HEK293 (cell line): ENCODE measurements around the gene TNFAIP1.

Experiments
- CTCF ChIA-PET: fragments of 350-600 bp; formaldehyde crosslinking; extraction: SDS; loops from one replicate; lab custom pipeline; 2021; ENCODE audit warnings: antibody characterized with exemption; lab: Yijun Ruan, JAX
- POLR2A ChIA-PET: fragments of 300-600 bp; formaldehyde crosslinking; extraction: SDS; loops from one replicate; lab custom pipeline; 2020; ENCODE audit warnings: antibody characterized with exemption, inconsistent platforms; lab: Yijun Ruan, JAX
- H3K27ac ChIP-seq: fragments of 200-500 bp; sonication (Bioruptor generic); 2 replicates; pipeline ENCODE4 v1.5.1; 2014; ENCODE audit warnings: low read depth, low read length, control low read depth, inconsistent platforms; ENCODE audit errors: extremely low read depth
- H3K36me3 ChIP-seq, 2 experiments: fragments of 200-500 bp in 1 of 2; sonication (Bioruptor generic) in 1 of 2; 1 replicate in 1 of 2; 2 replicates in 1 of 2; pipeline ENCODE4 v1.5.1; 2014 to 2017; ENCODE audit warnings: inconsistent platforms in 2 of 2, low read length in 2 of 2; ENCODE audit not compliant: control insufficient read depth in 2 of 2, insufficient read depth in 1 of 2
- H3K4me1 ChIP-seq: fragments of 200-500 bp; sonication (Bioruptor generic); 2 replicates; pipeline ENCODE4 v1.5.1; 2014; ENCODE audit warnings: mild to moderate bottlenecking, low read length, inconsistent platforms; ENCODE audit not compliant: control insufficient read depth, insufficient read depth
- H3K4me3 ChIP-seq: 2 replicates; pipeline ENCODE4 v1.5.1; 2011; ENCODE audit warnings: low read depth, mild to moderate bottlenecking, control low read depth, low read length, moderate library complexity
- H3K9me3 ChIP-seq: fragments of 200-500 bp; sonication (Bioruptor generic); 2 replicates; pipeline ENCODE4 v1.5.1; 2014; ENCODE audit warnings: low read depth, low read length, inconsistent platforms; ENCODE audit not compliant: control insufficient read depth, insufficient read depth
- GFI1B ChIP-seq: fragments of 450-650 bp; formaldehyde crosslinking; IDR thresholded peaks from 2 replicates; pipeline ENCODE4 v1.5.1; 2016; ENCODE audit warnings: missing biosample characterization, missing genetic modification characterization
- IKZF3 ChIP-seq: fragments of 450-650 bp; IDR thresholded peaks from 2 replicates; pipeline ENCODE4 v1.5.0; 2018; ENCODE audit warnings: missing biosample characterization, mild to moderate bottlenecking, missing genetic modification characterization, moderate library complexity
- KLF17 ChIP-seq: fragments of 450-650 bp; formaldehyde crosslinking; IDR thresholded peaks from 2 replicates; pipeline ENCODE4 v1.5.1; 2016; ENCODE audit warnings: missing biosample characterization, missing genetic modification characterization
- MZF1 ChIP-seq: fragments of 450-650 bp; formaldehyde crosslinking; IDR thresholded peaks from 2 replicates; pipeline ENCODE4 v1.5.1; 2017; ENCODE audit warnings: missing biosample characterization, missing genetic modification characterization, borderline replicate concordance
- OSR2 ChIP-seq: fragments of 450-650 bp; formaldehyde crosslinking; IDR thresholded peaks from 2 replicates; pipeline ENCODE4 v1.5.1; 2016; ENCODE audit warnings: missing biosample characterization, missing genetic modification characterization
- PATZ1 ChIP-seq: fragments of 450-650 bp; formaldehyde crosslinking; IDR thresholded peaks from 2 replicates; pipeline ENCODE4 v1.5.1; 2016; ENCODE audit warnings: missing biosample characterization, missing genetic modification characterization
- SCRT2 ChIP-seq: fragments of 450-650 bp; formaldehyde crosslinking; IDR thresholded peaks from 2 replicates; pipeline ENCODE4 v1.5.1; 2016; ENCODE audit warnings: missing biosample characterization, missing genetic modification characterization
- SP2 ChIP-seq: fragments of 450-650 bp; formaldehyde crosslinking; IDR thresholded peaks from 2 replicates; pipeline ENCODE4 v1.5.1; 2016; ENCODE audit warnings: missing biosample characterization, missing genetic modification characterization
- ZIC2 ChIP-seq: fragments of 450-650 bp; formaldehyde crosslinking; IDR thresholded peaks from 2 replicates; pipeline ENCODE4 v1.5.1; 2016; ENCODE audit warnings: missing biosample characterization, missing genetic modification characterization
- ZNF121 ChIP-seq: fragments of 450-650 bp; formaldehyde crosslinking; IDR thresholded peaks from 2 replicates; pipeline ENCODE4 v1.5.1; 2016; ENCODE audit warnings: missing biosample characterization, missing genetic modification characterization
- ZNF138 ChIP-seq: fragments of 450-650 bp; formaldehyde crosslinking; IDR thresholded peaks from 2 replicates; pipeline ENCODE4 v1.5.1; 2016; ENCODE audit warnings: missing biosample characterization, missing genetic modification characterization, borderline replicate concordance
- ZNF302 ChIP-seq: fragments of 450-650 bp; formaldehyde crosslinking; IDR thresholded peaks from 2 replicates; pipeline ENCODE4 v1.5.1; 2016; ENCODE audit warnings: missing biosample characterization, missing genetic modification characterization, low read depth
- ZNF341 ChIP-seq: fragments of 450-650 bp; formaldehyde crosslinking; IDR thresholded peaks from 2 replicates; pipeline ENCODE4; 2016; ENCODE audit warnings: low read depth, missing biosample characterization, missing genetic modification characterization
- ZNF354C ChIP-seq: fragments of 450-650 bp; formaldehyde crosslinking; IDR thresholded peaks from 2 replicates; pipeline ENCODE4 v1.5.1; 2016; ENCODE audit warnings: missing biosample characterization, missing genetic modification characterization, low read depth, borderline replicate concordance
- ZNF366 ChIP-seq: fragments of 450-650 bp; formaldehyde crosslinking; conservative IDR thresholded peaks from 2 replicates; pipeline ENCODE4 v1.5.1; 2016; ENCODE audit warnings: missing biosample characterization, missing genetic modification characterization
- ZNF514 ChIP-seq: fragments of 450-650 bp; formaldehyde crosslinking; IDR thresholded peaks from 2 replicates; pipeline ENCODE4 v1.5.1; 2016; ENCODE audit warnings: missing biosample characterization, missing genetic modification characterization
- ZNF549 ChIP-seq: fragments of 450-650 bp; IDR thresholded peaks from 2 replicates; pipeline ENCODE4 v1.5.1; 2018; ENCODE audit warnings: missing biosample characterization, missing genetic modification characterization, mild to moderate bottlenecking, inconsistent platforms, moderate library complexity
- ZNF558 ChIP-seq: fragments of 450-650 bp; formaldehyde crosslinking; IDR thresholded peaks from 2 replicates; pipeline ENCODE4 v1.5.1; 2016; ENCODE audit warnings: missing biosample characterization, missing genetic modification characterization
- ZNF629 ChIP-seq: fragments of 450-650 bp; formaldehyde crosslinking; IDR thresholded peaks from 2 replicates; pipeline ENCODE4 v1.5.1; 2017; ENCODE audit warnings: missing biosample characterization, missing genetic modification characterization
- ZSCAN30 ChIP-seq: fragments of 450-650 bp; IDR thresholded peaks from 2 replicates; pipeline ENCODE4 v1.5.1; 2018; ENCODE audit warnings: missing biosample characterization, mild to moderate bottlenecking, missing genetic modification characterization, moderate library complexity
- ZSCAN5A ChIP-seq: fragments of 450-650 bp; formaldehyde crosslinking; IDR thresholded peaks from 2 replicates; pipeline ENCODE4 v1.5.1; 2016; ENCODE audit warnings: missing biosample characterization, missing genetic modification characterization
- TF ChIP-seq, protein P1 (sequence below): fragments of 450-650 bp; formaldehyde crosslinking; IDR thresholded peaks from 2 replicates; pipeline ENCODE4 v1.5.1; 2016; ENCODE audit warnings: missing biosample characterization, missing genetic modification characterization
- TF ChIP-seq, protein P2 (sequence below): fragments of 450-650 bp; formaldehyde crosslinking; IDR thresholded peaks from 2 replicates; pipeline ENCODE4 v1.5.1; 2016; ENCODE audit warnings: missing biosample characterization, missing genetic modification characterization
- TF ChIP-seq, protein P3 (sequence below): fragments of 450-650 bp; formaldehyde crosslinking; IDR thresholded peaks from 2 replicates; pipeline ENCODE4 v1.5.1; 2016; ENCODE audit warnings: missing biosample characterization, missing genetic modification characterization
- TF ChIP-seq, protein P4 (sequence below): fragments of 450-650 bp; formaldehyde crosslinking; IDR thresholded peaks from 2 replicates; pipeline ENCODE4 v1.5.1; 2016; ENCODE audit warnings: missing biosample characterization, missing genetic modification characterization

The TNFAIP1 gene

GRCh38 chr17:28285965-28286364 lies 49.6 kb upstream of the TNFAIP1 start:
- Histone ChIP-seq H3K9me3 (no peaks in the 10 kb centered on the region), H3K4me1 (peaks cover 8% of the 10 kb centered on the region), H3K4me3 (no peak overlapping the region), H3K27ac (no peak overlapping the region), H3K36me3 (no peaks in the 10 kb centered on the region)
- CTCF ChIA-PET = interaction anchor here (0.9 kb wide), 1 partner anchor 17 kb away, joined by 3 read pairs; no protein-coding TSS in a partner anchor
- POLR2A ChIA-PET = interaction anchor here (0.8 kb wide), 1 partner anchor 23 kb away, joined by 4 read pairs; no protein-coding TSS in a partner anchor
- TF ChIP-seq MZF1 (tag by site-specific recombination) (no peak), SCRT2 (tag by site-specific recombination) (no peak), ZNF121 (tag by site-specific recombination) (peak; percentile 96), GFI1B (tag by site-specific recombination) (no peak), ZNF366 (tag by site-specific recombination) (no peak), PATZ1 (tag by site-specific recombination) (no peak)
- TF ChIP-seq, protein P1, sequence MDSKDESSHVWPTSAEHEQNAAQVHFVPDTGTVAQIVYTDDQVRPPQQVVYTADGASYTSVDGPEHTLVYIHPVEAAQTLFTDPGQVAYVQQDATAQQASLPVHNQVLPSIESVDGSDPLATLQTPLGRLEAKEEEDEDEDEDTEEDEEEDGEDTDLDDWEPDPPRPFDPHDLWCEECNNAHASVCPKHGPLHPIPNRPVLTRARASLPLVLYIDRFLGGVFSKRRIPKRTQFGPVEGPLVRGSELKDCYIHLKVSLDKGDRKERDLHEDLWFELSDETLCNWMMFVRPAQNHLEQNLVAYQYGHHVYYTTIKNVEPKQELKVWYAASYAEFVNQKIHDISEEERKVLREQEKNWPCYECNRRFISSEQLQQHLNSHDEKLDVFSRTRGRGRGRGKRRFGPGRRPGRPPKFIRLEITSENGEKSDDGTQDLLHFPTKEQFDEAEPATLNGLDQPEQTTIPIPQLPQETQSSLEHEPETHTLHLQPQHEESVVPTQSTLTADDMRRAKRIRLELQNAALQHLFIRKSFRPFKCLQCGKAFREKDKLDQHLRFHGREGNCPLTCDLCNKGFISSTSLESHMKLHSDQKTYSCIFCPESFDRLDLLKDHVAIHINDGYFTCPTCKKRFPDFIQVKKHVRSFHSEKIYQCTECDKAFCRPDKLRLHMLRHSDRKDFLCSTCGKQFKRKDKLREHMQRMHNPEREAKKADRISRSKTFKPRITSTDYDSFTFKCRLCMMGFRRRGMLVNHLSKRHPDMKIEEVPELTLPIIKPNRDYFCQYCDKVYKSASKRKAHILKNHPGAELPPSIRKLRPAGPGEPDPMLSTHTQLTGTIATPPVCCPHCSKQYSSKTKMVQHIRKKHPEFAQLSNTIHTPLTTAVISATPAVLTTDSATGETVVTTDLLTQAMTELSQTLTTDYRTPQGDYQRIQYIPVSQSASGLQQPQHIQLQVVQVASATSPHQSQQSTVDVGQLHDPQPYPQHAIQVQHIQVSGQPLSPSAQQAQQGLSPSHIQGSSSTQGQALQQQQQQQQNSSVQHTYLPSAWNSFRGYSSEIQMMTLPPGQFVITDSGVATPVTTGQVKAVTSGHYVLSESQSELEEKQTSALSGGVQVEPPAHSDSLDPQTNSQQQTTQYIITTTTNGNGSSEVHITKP (tag by site-specific recombination) = no peak

DNA sequence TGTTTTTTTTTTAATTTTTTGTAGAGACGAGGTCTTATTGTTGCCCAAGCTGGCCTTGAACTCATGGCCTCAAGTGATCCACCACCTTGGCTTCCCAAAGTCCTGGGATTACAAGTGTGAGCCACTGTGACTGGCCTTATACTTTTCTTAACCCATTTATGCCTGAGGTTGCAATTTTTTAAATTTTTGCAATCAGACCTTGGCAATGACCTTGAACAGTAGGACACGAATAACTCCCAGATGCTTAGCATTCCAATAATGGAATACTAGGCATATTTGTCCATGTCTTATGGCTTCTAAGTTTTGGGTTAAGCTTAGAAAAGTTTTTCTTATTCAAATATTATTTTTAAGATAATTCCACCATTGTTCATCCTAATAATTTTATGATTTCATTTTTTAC lies 44.9 kb upstream of the TNFAIP1 start:
- H3K9me3 ChIP-seq = no peaks in the 10 kb centered on the region
- no peaks in the 10 kb centered on the region for H3K4me1 ChIP-seq
- ChIA-PET CTCF (interaction anchor here (1.3 kb wide), 1 partner anchor 39 kb away, joined by 3 read pairs; no protein-coding TSS in a partner anchor), POLR2A (no interaction called here)
- no peak overlapping the region for H3K27ac ChIP-seq
- H3K36me3 ChIP-seq = no peaks in the 10 kb centered on the region
- H3K4me3 ChIP-seq = no peak overlapping the region
- TF ChIP-seq ZNF514 (tag by site-specific recombination) (no peak), OSR2 (tag by site-specific recombination) (no peak), ZNF341 (tag by site-specific recombination) (no peak), ZNF138 (tag by site-specific recombination) (no peak), IKZF3 (tag by site-specific recombination) (no peak), ZNF354C (tag by site-specific recombination) (no peak), SP2 (tag by site-specific recombination) (no peak), ZNF558 (tag by site-specific recombination) (no peak), ZNF302 (no peak), KLF17 (no peak), ZIC2 (no peak), ZNF549 (tag by site-specific recombination) (no peak), ZSCAN30 (tag by site-specific recombination) (no peak), ZSCAN5A (tag by site-specific recombination) (no peak), ZNF629 (no peak)
- TF ChIP-seq, protein P2, sequence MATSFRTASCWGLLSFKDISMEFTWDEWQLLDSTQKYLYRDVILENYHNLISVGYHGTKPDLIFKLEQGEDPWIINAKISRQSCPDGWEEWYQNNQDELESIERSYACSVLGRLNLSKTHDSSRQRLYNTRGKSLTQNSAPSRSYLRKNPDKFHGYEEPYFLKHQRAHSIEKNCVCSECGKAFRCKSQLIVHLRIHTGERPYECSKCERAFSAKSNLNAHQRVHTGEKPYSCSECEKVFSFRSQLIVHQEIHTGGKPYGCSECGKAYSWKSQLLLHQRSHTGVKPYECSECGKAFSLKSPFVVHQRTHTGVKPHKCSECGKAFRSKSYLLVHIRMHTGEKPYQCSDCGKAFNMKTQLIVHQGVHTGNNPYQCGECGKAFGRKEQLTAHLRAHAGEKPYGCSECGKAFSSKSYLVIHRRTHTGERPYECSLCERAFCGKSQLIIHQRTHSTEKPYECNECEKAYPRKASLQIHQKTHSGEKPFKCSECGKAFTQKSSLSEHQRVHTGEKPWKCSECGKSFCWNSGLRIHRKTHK (tag by site-specific recombination) = no peak
- TF ChIP-seq, protein P3, sequence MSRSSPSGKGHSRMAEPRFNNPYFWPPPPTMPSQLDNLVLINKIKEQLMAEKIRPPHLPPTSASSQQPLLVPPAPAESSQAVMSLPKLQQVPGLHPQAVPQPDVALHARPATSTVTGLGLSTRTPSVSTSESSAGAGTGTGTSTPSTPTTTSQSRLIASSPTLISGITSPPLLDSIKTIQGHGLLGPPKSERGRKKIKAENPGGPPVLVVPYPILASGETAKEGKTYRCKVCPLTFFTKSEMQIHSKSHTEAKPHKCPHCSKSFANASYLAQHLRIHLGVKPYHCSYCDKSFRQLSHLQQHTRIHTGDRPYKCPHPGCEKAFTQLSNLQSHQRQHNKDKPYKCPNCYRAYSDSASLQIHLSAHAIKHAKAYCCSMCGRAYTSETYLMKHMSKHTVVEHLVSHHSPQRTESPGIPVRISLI = no peak
- TF ChIP-seq, protein P4, sequence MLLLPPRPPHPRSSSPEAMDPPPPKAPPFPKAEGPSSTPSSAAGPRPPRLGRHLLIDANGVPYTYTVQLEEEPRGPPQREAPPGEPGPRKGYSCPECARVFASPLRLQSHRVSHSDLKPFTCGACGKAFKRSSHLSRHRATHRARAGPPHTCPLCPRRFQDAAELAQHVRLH (tag by site-specific recombination) = no peak
